ENCODE results near the gene VEZF1. TPM values are rescaled to one million over a fixed set of nuclear protein-coding genes. Genes with fewer than 3 reads are reported as not detected.

Gene VEZF1
- total and polyA plus RNA-seq, 7 donors = 30.6 to 92.5 (median 50.5) TPM

DNA sequence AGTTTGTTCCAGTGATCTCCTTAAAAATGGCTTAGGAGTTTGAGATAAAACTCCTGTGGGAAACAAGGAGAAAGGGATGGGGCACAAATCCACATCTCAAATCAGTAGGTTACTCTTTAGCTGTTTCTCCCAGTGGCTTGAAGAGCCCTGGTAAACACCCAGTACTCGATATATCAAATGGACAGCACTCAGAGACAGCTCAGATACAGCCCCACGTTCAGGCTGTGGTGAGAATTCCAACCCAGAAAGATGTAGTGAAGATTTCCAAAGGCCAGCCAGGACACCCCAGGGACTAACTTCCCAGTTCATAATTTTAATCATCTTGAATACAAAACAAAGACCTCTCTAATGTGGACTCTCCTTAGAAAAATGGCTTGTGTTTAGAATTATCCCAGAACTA is 6.4 kb upstream of the VEZF1 start:
- H3K4me1 ChIP-seq = peaks cover 66% of the 10 kb centered on the region

DNA sequence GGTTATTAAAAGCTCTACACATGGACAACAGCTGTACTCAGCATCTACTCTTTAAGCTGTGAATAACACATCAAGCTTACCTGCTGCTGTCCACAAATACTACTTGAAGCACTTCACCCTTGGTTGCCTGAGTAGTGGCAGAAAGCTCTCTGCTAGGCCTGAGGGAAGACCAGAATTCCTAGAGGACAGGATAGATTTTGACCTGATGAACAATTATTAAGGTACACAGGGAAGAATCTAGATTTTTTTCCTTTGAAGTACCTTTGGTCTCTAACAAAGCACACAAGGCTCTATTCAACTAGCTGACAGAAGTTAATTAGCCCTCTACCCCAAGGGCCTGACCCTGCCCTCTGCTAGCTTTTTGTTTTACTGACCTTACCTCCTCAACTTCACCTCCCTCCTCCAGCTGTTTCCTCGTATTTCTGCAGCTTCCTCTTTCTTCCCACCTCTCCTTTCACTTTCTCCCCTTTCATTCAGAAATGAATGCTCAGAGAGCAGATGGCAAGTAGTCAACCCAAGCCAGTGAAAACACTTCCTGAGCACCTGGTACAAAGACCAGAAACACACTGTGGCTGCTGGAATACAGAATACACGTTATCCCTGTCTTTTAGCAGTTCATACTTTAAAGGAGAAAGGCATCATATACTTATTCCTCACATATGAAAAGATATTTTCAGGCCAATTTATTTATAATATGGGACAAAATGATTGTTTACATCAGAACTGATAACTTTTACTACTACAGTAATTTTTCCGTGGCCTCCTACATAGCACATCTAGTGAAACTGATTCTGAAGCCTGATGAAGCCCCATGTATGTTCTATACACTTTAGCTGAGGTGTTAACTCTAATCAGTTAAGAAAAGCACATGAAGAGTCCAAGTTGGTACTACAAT is 5.7 kb upstream of the VEZF1 start:
- ATAC-seq (no peak), DNase-seq (no peak)
- H3K4me1 ChIP-seq = peaks cover 69% of the 10 kb centered on the region
- WGBS, 3 donors = 30 to 37% (median 35%) methylated on average over 3 of the region's 3 CpGs
- H3K9me3 ChIP-seq = no peaks in the 10 kb centered on the region
- intact Hi-C loops (cut with DNase I) = loop anchor here (2.0 to 10.0 kb wide), 4 partner anchors 103 to 869 kb away; no protein-coding TSS in a partner anchor
- TF ChIP-seq, protein P1, sequence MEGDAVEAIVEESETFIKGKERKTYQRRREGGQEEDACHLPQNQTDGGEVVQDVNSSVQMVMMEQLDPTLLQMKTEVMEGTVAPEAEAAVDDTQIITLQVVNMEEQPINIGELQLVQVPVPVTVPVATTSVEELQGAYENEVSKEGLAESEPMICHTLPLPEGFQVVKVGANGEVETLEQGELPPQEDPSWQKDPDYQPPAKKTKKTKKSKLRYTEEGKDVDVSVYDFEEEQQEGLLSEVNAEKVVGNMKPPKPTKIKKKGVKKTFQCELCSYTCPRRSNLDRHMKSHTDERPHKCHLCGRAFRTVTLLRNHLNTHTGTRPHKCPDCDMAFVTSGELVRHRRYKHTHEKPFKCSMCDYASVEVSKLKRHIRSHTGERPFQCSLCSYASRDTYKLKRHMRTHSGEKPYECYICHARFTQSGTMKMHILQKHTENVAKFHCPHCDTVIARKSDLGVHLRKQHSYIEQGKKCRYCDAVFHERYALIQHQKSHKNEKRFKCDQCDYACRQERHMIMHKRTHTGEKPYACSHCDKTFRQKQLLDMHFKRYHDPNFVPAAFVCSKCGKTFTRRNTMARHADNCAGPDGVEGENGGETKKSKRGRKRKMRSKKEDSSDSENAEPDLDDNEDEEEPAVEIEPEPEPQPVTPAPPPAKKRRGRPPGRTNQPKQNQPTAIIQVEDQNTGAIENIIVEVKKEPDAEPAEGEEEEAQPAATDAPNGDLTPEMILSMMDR (IDR thresholded peaks at IDR 0.05) = no peak
- no peaks in the 10 kb centered on the region for H3K27me3 ChIP-seq (ENCODE audit: insufficient read depth in 3 of 3, low read length in 2 of 3)
- peaks cover 4 to 21% of the 10 kb centered on the region in 2 donors for H3K36me3 ChIP-seq (ENCODE audit: insufficient read depth in 1 of 2, low read depth in 1 of 2)
- peak overlapping the region; percentile 94 for H3K27ac ChIP-seq
- no peak overlapping the region for H3K4me3 ChIP-seq

More for the DNA sequence above, 6.4 kb upstream of the VEZF1 start:
- TF ChIP-seq, protein P1 (IDR thresholded peaks at IDR 0.05) = no peak
- intact Hi-C loops (cut with DNase I) = loop anchor here (2.0 to 10.0 kb wide), 4 partner anchors 104 to 870 kb away; no protein-coding TSS in a partner anchor
- DNase-seq (no peak), ATAC-seq (peak; percentile 19 to 36 (median 25))
- no peaks in the 10 kb centered on the region for H3K9me3 ChIP-seq
- peaks cover 4 to 27% of the 10 kb centered on the region in 2 donors for H3K36me3 ChIP-seq (ENCODE audit: insufficient read depth in 1 of 2, low read depth in 1 of 2)
- 13 to 25% (median 17%) methylated on average over 2 of the region's 2 CpGs for WGBS, 3 donors
- H3K27me3 ChIP-seq (ENCODE audit: insufficient read depth in 3 of 3, low read length in 2 of 3) = no peaks in the 10 kb centered on the region
- H3K27ac ChIP-seq = peak overlapping the region; percentile 94
- H3K4me3 ChIP-seq = no peak overlapping the region

DNA sequence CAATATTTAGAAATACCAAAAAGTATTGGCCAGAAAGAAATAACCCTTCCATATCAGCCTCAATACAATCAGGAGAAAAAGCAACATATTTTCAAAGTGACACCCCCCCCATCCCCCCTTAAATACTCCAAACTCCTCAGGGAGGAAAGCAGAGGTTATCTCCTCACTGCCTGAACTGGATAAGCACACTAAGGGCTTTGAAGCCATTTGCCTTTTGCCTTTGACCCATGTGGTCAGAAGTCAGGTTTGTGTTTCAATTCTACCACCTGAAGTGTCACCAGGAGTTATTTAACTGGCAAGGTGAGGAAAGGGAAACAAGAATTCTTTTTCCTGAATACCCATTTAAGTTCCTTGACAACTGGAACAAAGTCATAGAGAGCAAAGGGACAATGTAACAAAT is 3.5 kb upstream of the VEZF1 start:
- Histone ChIP-seq H3K4me1 (peaks cover 71% of the 10 kb centered on the region), H3K27me3 (ENCODE audit: insufficient read depth in 3 of 3, low read length in 2 of 3) (no peaks in the 10 kb centered on the region), H3K27ac (peak overlapping the region; percentile 94), H3K9me3 (no peaks in the 10 kb centered on the region), H3K4me3 (no peak overlapping the region), H3K36me3 (ENCODE audit: insufficient read depth in 1 of 2, low read depth in 1 of 2) (peaks cover 0 to under 1% of the 10 kb centered on the region in 2 donors)
- intact Hi-C loops (cut with DNase I) = loop anchor here (2.0 to 10.0 kb wide), 3 partner anchors 109 to 867 kb away; no protein-coding TSS in a partner anchor
- no peak for ATAC-seq
- TF ChIP-seq, protein P1 (IDR thresholded peaks at IDR 0.05) = no peak
- no peak for DNase-seq

DNA sequence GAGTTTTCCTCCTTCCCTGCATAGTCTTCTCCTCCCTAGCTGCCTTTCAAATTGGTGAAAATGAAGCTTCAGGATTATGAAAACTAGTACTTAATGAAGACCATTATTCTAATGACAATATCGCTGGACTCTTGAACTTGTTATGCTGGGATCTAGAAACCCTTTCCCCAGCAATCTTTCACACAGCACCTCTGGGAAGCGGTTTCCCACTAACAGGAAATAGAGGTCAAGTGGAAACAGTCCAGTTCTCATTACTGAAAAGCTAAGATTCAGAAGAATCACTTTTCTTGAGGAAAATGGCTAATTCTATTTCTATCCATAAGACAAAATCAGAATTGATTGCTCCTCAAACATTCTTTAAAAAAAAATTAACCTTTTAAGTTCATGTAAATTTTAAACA is 2.0 kb upstream of the VEZF1 start:
- intact Hi-C loops (cut with DNase I) = loop anchor here (2.0 to 10.0 kb wide), 3 partner anchors 108 to 865 kb away; no protein-coding TSS in a partner anchor
- Histone ChIP-seq H3K9me3 (no peaks in the 10 kb centered on the region), H3K4me1 (peaks cover 78% of the 10 kb centered on the region), H3K36me3 (ENCODE audit: insufficient read depth in 1 of 2, low read depth in 1 of 2) (no peaks in the 10 kb centered on the region), H3K27ac (peak overlapping the region; percentile 94), H3K27me3 (ENCODE audit: insufficient read depth in 3 of 3, low read length in 2 of 3) (no peaks in the 10 kb centered on the region), H3K4me3 (no peak overlapping the region)
- TF ChIP-seq, protein P1 (IDR thresholded peaks at IDR 0.05) = no peak
- WGBS, 3 donors = 79 to 81% (median 80%) methylated on average over 2 of the region's 2 CpGs
- ATAC-seq = no peak
- DNase-seq = no peak
